Measurements from ENCODE around the gene CCNH. TPM values are rescaled to one million over a fixed set of nuclear protein-coding genes. Genes with fewer than 3 reads are reported as not detected.

The CCNH gene
- total RNA-seq (2014; rRNA removed; shearing (Covaris generic)), result 129 and 160 TPM in 2 replicates

- DNase-seq (ENCODE audit: low spot score), result peak; percentile 95
Observed at GRCh38 chr5:87412630-87413342, at the start of gene CCNH. Gene CCNH (minus strand): TSS chr5:87412930. CDS start chr5:87412794, 136 bp downstream.

GRCh38 chr5:87457706-87458105 lies 45.0 kb upstream of the CCNH start:
- no peak for DNase-seq (ENCODE audit: low spot score)

GRCh38 chr5:87453801-87454200 lies 41.1 kb upstream of the CCNH start:
- DNase-seq (ENCODE audit: low spot score), result no peak

GRCh38 chr5:87452837-87453236 lies 40.1 kb upstream of the CCNH start:
- no peak for DNase-seq (ENCODE audit: low spot score)

- no peak for DNase-seq (ENCODE audit: low spot score)
Observed at GRCh38 chr5:87442419-87442818, 29.7 kb upstream of the CCNH start.

GRCh38 chr5:87438231-87438630 lies 25.5 kb upstream of the CCNH start:
- DNase-seq (ENCODE audit: low spot score), result no peak

GRCh38 chr5:87437724-87438123 lies 25.0 kb upstream of the CCNH start:
- DNase-seq (ENCODE audit: low spot score), result no peak

GRCh38 chr5:87435144-87435694 lies 22.5 kb upstream of the CCNH start:
- no peak for DNase-seq (ENCODE audit: low spot score)

- no peak for DNase-seq (ENCODE audit: low spot score)
Observed at GRCh38 chr5:87434461-87434860, 21.7 kb upstream of the CCNH start.

- DNase-seq (ENCODE audit: low spot score), result no peak
Observed at GRCh38 chr5:87433945-87434344, 21.2 kb upstream of the CCNH start.

- no peak for DNase-seq (ENCODE audit: low spot score)
Observed at GRCh38 chr5:87432460-87432859, 19.7 kb upstream of the CCNH start.

GRCh38 chr5:87430863-87431457 lies 18.2 kb upstream of the CCNH start:
- DNase-seq (ENCODE audit: low spot score), result no peak

- DNase-seq (ENCODE audit: low spot score), result no peak
Observed at GRCh38 chr5:87423755-87424154, 11.0 kb upstream of the CCNH start.

- no peak for DNase-seq (ENCODE audit: low spot score)
Observed at GRCh38 chr5:87421307-87421706, 8.6 kb upstream of the CCNH start.

GRCh38 chr5:87418506-87418905 lies 5.8 kb upstream of the CCNH start:
- no peak for DNase-seq (ENCODE audit: low spot score)

- no peak for DNase-seq (ENCODE audit: low spot score)
Observed at GRCh38 chr5:87413343-87413645, 564 bp upstream of the CCNH start.

- peak; percentile 35 for DNase-seq (ENCODE audit: low spot score)
Observed at GRCh38 chr5:87411973-87412629, 629 bp downstream of the CCNH start.

GRCh38 chr5:87411586-87411972 lies 1.2 kb downstream of the CCNH start:
- no peak for DNase-seq (ENCODE audit: low spot score)

GRCh38 chr5:87410931-87411330 lies 1.8 kb downstream of the CCNH start:
- peak; percentile 87 for DNase-seq (ENCODE audit: low spot score)

- DNase-seq (ENCODE audit: low spot score), result no peak
Observed at GRCh38 chr5:87408204-87408603, 4.5 kb downstream of the CCNH start.

- DNase-seq (ENCODE audit: low spot score), result no peak
Observed at GRCh38 chr5:87405472-87406155, 7.1 kb downstream of the CCNH start.

- no peak for DNase-seq (ENCODE audit: low spot score)
Observed at GRCh38 chr5:87404359-87404758, 8.4 kb downstream of the CCNH start.

Data from A172 (cell line).